OCI-LY7 (cell line): Measurements from ENCODE around the gene CDH23. TPM values are rescaled to one million over a fixed set of nuclear protein-coding genes. Genes with fewer than 3 reads are reported as not detected.

Experiments used
- BruUV-seq: library from RNA; stranded (reverse); fragments of 400-500 nt; replicated peaks from 2 replicates; lab custom pipeline; 2021; lab: Mats Ljungman, UMichigan
- CTCF ChIA-PET: fragments of 300-600 bp; sonication (Branson Sonifier 250); formaldehyde crosslinking; loops from one replicate; lab custom pipeline; 2022; ENCODE audit warnings: antibody characterized with exemption; ENCODE audit not compliant: unreplicated experiment; lab: Charles Lee
- POLR2A ChIA-PET: fragments of 300-600 bp; sonication (Branson Sonifier 250); formaldehyde crosslinking; loops from one replicate; lab custom pipeline; 2022; ENCODE audit warnings: antibody characterized with exemption; lab: Charles Lee
- DNase-seq: peaks from one replicate; pipeline ENCODE4 v3.0.0-alpha.2; 2015; ENCODE audit warnings: low spot score
- H2AFZ ChIP-seq: fragments of 200-600 bp; sonication (generic), shearing (Covaris generic); 2 replicates; pipeline ENCODE4 v1.6.1; 2014; ENCODE audit warnings: mild to moderate bottlenecking, antibody characterized with exemption, low read length, moderate library complexity
- H3K27ac ChIP-seq: fragments of 200-600 bp; sonication (generic); 2 replicates; pipeline ENCODE4 v1.5.1; 2014; ENCODE audit warnings: mixed run types, low read depth, mild to moderate bottlenecking, moderate library complexity, low read length, inconsistent platforms; ENCODE audit not compliant: poor library complexity, severe bottlenecking
- H3K36me3 ChIP-seq: fragments of 200-600 bp; sonication (generic); 2 replicates; pipeline ENCODE4 v1.6.1; 2014; ENCODE audit warnings: mild to moderate bottlenecking, antibody characterized with exemption, low read length, moderate library complexity, mixed read lengths; ENCODE audit not compliant: insufficient read depth
- H3K4me1 ChIP-seq: fragments of 200-600 bp; sonication (generic); 2 replicates; pipeline ENCODE4 v1.5.1; 2014; ENCODE audit warnings: mild to moderate bottlenecking, low read length; ENCODE audit not compliant: insufficient read depth, poor library complexity, severe bottlenecking
- H3K4me2 ChIP-seq: fragments of 200-600 bp; sonication (generic); 2 replicates; pipeline ENCODE4 v1.6.1; 2014; ENCODE audit warnings: mild to moderate bottlenecking, low read length
- H3K4me3 ChIP-seq: fragments of 200-600 bp; sonication (generic); 2 replicates; pipeline ENCODE4 v1.5.1; 2014; ENCODE audit warnings: mild to moderate bottlenecking, low read depth, low read length; ENCODE audit not compliant: poor library complexity, severe bottlenecking
- H3K79me2 ChIP-seq: fragments of 200-600 bp; sonication (generic); 2 replicates; pipeline ENCODE4 v1.6.1; 2016; ENCODE audit warnings: low read depth, mild to moderate bottlenecking, low read length, moderate library complexity, mixed read lengths; ENCODE audit not compliant: insufficient read depth
- H3K9me2 ChIP-seq: fragments of 200-600 bp; sonication (generic); 2 replicates; pipeline ENCODE4 v1.6.1; 2016; ENCODE audit warnings: mild to moderate bottlenecking, low read length, mixed read lengths; ENCODE audit not compliant: insufficient read depth
- H3K9me3 ChIP-seq: fragments of 200-600 bp; sonication (generic); 2 replicates; pipeline ENCODE4 v1.6.1; 2014; ENCODE audit warnings: mild to moderate bottlenecking, mixed run types, low read length, mixed read lengths
- H4K20me1 ChIP-seq: fragments of 200-600 bp; sonication (generic); 2 replicates; pipeline ENCODE4 v1.6.1; 2014; ENCODE audit warnings: mild to moderate bottlenecking, antibody characterized with exemption, low read length, moderate library complexity, mixed read lengths; ENCODE audit not compliant: insufficient read depth
- EZH2phosphoT487 ChIP-seq: fragments of 200-600 bp; sonication (generic); IDR thresholded peaks from 2 replicates; pipeline ENCODE4 v1.6.1; 2018; ENCODE audit warnings: low read depth, borderline replicate concordance, mild to moderate bottlenecking, mixed run types, antibody characterized with exemption, low read length, moderate library complexity, mixed read lengths
- intact Hi-C: fragments of 100-400 bp; cut with micrococcal nuclease; formaldehyde crosslinking; loops from one replicate; pipeline ENCODE4 v1.10.0; 2022; ENCODE audit not compliant: unreplicated experiment
- total RNA-seq, 2 experiments: library from RNA; depleted of rRNA in 1 of 2; stranded (reverse); fragments of >200 nt in 1 of 2; shearing (Covaris generic) in 1 of 2; gene quantifications; 2 replicates each; pipeline ENCODE4 v1.2.3, GENCODE V29; 2014 to 2022
- TF ChIP-seq, protein P1 (sequence below): fragments of 200-600 bp; sonication (generic); conservative IDR thresholded peaks from 2 replicates; pipeline ENCODE4 v1.5.1; 2014; ENCODE audit warnings: mild to moderate bottlenecking, antibody characterized with exemption, low read length, moderate library complexity, mixed read lengths

CDH23 gene
- total RNA-seq, 2 experiments from 2014 or later, result 0.92 to 9.9 TPM

DNA sequence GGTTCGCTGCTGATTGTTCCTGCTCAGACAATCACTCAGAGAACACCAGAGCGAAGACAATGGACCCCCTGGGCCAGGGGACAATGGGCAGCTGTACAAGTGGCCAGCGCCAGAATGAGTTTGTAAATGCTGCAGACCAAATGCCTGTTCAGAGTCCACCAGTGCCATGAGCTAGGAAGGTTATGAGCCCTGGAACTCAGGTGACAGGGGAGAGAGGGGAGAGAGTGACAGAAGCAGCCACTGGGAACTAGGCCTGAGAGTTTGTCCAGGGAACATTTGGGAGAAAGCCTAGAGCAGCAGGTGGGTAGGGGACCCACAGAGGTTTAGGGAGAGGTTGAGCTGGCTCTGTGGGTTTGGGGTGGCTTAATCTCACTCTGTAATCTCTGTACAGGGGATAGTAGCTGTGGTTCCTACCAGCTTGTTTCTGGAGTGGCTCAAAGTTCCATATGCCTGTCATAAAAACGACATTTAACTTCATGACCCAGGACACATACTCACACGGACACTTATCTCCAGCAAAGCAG, 262.5 kb downstream of the CDH23 start:
- ChIA-PET POLR2A (interaction anchor here (0.6 to 1.3 kb wide), 5 partner anchors 10 to 443 kb away, joined by 3 to 4 read pairs (median 3); no protein-coding TSS in a partner anchor), CTCF (no interaction called here)
- H2AFZ ChIP-seq, result no peak overlapping the region
- no peak overlapping the region for H3K4me2 ChIP-seq
- peaks cover 25% of the 10 kb centered on the region for H3K4me1 ChIP-seq
- H4K20me1 ChIP-seq, result no peaks in the 10 kb centered on the region
- no peaks in the 10 kb centered on the region for H3K9me2 ChIP-seq
- no peaks in the 10 kb centered on the region for H3K79me2 ChIP-seq
- no peaks in the 10 kb centered on the region for H3K9me3 ChIP-seq
- H3K27ac ChIP-seq, result no peak overlapping the region
- no peak for DNase-seq
- TF ChIP-seq, protein P1, sequence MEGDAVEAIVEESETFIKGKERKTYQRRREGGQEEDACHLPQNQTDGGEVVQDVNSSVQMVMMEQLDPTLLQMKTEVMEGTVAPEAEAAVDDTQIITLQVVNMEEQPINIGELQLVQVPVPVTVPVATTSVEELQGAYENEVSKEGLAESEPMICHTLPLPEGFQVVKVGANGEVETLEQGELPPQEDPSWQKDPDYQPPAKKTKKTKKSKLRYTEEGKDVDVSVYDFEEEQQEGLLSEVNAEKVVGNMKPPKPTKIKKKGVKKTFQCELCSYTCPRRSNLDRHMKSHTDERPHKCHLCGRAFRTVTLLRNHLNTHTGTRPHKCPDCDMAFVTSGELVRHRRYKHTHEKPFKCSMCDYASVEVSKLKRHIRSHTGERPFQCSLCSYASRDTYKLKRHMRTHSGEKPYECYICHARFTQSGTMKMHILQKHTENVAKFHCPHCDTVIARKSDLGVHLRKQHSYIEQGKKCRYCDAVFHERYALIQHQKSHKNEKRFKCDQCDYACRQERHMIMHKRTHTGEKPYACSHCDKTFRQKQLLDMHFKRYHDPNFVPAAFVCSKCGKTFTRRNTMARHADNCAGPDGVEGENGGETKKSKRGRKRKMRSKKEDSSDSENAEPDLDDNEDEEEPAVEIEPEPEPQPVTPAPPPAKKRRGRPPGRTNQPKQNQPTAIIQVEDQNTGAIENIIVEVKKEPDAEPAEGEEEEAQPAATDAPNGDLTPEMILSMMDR, result no peak
- no TSS peak for BruUV-seq
- H3K4me3 ChIP-seq, result no peak overlapping the region
- no peaks in the 10 kb centered on the region for H3K36me3 ChIP-seq
- intact Hi-C loops, result no loop called here

DNA sequence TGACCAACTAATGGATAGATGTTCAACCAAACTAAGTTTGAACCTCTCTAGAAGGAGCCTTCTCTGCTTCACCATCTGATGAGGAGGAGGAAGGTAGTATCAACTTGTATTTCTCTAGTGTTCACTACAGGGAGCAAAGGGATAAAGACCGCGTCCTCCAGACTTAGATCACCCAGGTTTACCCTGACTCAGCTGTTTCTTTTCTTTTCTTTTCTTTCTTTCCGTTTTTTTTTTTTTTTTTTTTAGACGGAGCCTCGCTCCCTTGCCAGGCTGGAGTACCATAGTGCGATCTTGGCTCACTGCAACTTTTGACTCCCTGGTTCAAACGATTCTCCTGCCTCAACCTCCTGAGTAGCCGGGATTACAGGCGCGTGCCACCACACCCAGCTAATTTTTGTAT, 263.0 kb downstream of the CDH23 start:
- Histone ChIP-seq H3K4me2 (no peak overlapping the region), H4K20me1 (no peaks in the 10 kb centered on the region), H3K79me2 (no peaks in the 10 kb centered on the region), H2AFZ (no peak overlapping the region), H3K4me3 (no peak overlapping the region), H3K36me3 (no peaks in the 10 kb centered on the region), H3K4me1 (peaks cover 31% of the 10 kb centered on the region), H3K9me2 (no peaks in the 10 kb centered on the region), H3K9me3 (no peaks in the 10 kb centered on the region), H3K27ac (no peak overlapping the region)
- intact Hi-C loops, result loop anchor here (5.0 kb wide), 1 partner anchor 38 kb away; no protein-coding TSS in a partner anchor
- TF ChIP-seq, protein P1, result no peak
- TF ChIP-seq EZH2phosphoT487, result no peak
- no peak for DNase-seq
- BruUV-seq, result no TSS peak
- ChIA-PET CTCF (no interaction called here), POLR2A (interaction anchor here (0.6 to 1.1 kb wide), 2 partner anchors 18 to 444 kb away, joined by 3 to 4 read pairs; no protein-coding TSS in a partner anchor)

DNA sequence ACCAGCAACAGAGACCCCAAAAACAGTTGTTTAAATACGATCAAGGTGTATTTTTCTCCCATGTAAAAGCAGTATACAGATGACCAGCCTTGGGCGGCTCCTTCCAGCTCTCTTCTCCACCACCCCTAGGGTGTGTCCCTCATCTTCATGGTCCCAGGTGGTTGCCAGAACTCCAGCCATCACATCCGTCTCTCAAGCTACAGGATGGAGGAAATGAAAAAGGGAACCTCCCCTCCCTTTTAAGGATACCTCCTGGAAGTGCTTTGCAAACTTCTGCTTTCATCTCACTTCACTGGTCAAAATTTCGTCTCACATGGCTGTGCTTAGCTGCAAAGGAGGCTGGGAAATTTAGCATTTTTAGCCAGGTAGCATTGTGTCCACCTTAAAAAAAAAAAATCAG, 263.6 kb downstream of the CDH23 start:
- H3K9me3 ChIP-seq, result no peaks in the 10 kb centered on the region
- ChIA-PET CTCF (no interaction called here), POLR2A (no interaction called here)
- no peaks in the 10 kb centered on the region for H3K9me2 ChIP-seq
- H3K27ac ChIP-seq, result no peak overlapping the region
- H3K4me3 ChIP-seq, result no peak overlapping the region
- H3K4me1 ChIP-seq, result peaks cover 32% of the 10 kb centered on the region
- DNase-seq, result no peak
- no peaks in the 10 kb centered on the region for H3K79me2 ChIP-seq
- H4K20me1 ChIP-seq, result no peaks in the 10 kb centered on the region
- BruUV-seq, result no TSS peak
- no peaks in the 10 kb centered on the region for H3K36me3 ChIP-seq
- H2AFZ ChIP-seq, result no peak overlapping the region
- intact Hi-C loops, result loop anchor here (5.0 kb wide), 1 partner anchor 37 kb away; no protein-coding TSS in a partner anchor
- TF ChIP-seq, protein P1, result no peak
- no peak for TF ChIP-seq EZH2phosphoT487
- no peak overlapping the region for H3K4me2 ChIP-seq
